ENCODE data around the gene FSTL4.

The FSTL4 gene

DNA sequence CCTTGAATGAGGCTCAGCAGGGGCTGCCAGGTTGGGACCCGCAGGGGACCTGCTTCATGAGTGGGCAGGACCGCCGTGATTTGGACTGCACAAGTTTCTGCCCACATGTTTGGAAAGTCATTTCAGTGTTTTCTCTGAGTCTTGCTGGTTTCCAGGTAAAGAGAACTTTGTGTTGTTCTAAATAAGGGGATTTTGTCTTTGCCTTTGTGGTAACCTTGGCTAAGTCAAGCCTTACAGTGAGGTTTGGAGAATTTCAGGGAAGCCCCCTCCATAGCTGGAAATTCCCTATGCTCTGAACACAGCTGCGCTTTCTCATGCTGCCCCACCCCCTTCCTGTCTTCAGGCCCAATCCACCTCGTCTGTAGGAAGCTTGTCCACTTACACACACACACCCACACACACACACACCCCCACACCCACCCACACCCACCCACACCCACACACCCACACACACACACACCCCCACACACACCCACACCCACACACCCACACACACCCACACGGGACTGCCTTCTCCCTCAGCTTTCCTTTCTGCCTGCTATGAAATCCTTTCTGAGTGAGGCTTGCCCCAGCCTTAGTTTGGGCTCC lies 290.4 kb downstream of the FSTL4 start:
- peaks cover 5% of the 10 kb centered on the region for H3K27me3 Mint-ChIP-seq
- peak overlapping the region; percentile 59 for H3K27ac Mint-ChIP-seq
- ATAC-seq (peak; percentile 76), DNase-seq (peak; percentile 57)
- H3K4me1 Mint-ChIP-seq, result peaks cover 15% of the 10 kb centered on the region
- H3K4me3 Mint-ChIP-seq, result no peak overlapping the region
- H3K9me3 Mint-ChIP-seq, result no peaks in the 10 kb centered on the region
- H3K36me3 Mint-ChIP-seq (ENCODE audit: low read depth), result no peaks in the 10 kb centered on the region

DNA sequence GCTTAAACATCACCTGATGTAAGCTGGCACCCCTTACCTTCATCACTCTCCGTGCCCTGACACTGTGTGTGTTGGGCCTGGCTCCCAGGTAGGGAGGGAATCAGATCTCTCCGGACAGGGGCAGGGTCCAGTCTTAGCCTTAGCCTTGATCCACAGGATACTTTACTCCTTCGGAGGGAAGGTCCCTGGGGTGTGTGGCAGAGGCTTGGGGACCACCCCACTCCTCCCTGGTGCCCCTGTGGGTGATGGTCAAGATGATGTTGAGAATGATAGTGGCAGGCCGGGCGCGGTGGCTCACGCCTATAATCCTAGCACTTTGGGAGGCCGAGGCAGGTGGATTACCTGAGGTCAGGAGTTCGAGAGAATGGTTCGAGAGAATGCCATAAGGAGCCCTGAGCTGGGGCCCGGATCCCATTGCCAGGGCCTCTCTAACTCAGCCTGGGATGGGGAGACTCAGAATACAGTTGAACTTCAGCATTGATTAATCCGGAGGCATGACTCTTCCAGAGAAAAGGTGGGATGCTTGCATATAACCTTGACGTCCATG lies 291.0 kb downstream of the FSTL4 start:
- peak overlapping the region; percentile 59 for H3K27ac Mint-ChIP-seq
- H3K27me3 Mint-ChIP-seq, result peaks cover 5% of the 10 kb centered on the region
- no peaks in the 10 kb centered on the region for H3K9me3 Mint-ChIP-seq
- H3K4me3 Mint-ChIP-seq, result no peak overlapping the region
- no peak for DNase-seq
- no peak for ATAC-seq
- peaks cover 15% of the 10 kb centered on the region for H3K4me1 Mint-ChIP-seq
- H3K36me3 Mint-ChIP-seq (ENCODE audit: low read depth), result no peaks in the 10 kb centered on the region

DNA sequence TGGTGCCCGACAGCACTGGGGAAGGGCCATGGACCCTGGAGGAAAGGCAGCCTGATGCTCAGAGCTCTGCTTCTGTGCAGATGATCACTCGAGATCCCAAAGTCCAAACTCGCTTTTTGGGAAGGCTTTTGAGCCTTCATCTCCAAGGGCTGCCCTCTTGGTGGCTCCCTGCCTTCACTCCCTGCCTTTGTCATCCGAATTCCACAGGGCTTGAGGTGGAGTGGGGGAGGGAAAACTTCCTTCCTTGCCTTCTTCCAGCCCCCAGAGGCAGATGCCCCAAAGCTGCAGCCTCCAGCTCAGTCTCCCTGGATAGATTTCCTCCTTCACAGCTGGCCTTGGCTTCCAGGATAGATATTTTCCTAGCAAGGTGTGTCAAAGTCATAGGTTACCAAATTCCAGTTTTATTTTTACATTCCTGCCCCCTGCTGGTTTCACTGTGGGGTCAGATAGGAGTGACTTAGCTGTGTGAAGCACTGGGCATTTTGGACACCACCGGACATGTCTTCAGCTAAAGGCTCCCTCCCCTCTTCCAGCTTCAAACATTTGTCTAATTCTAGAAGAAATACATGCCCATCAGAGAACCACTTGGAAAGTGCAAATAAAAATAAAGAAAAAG lies 292.3 kb downstream of the FSTL4 start:
- Mint-ChIP-seq H3K4me3 (no peak overlapping the region), H3K9me3 (no peaks in the 10 kb centered on the region), H3K36me3 (ENCODE audit: low read depth) (no peaks in the 10 kb centered on the region), H3K27ac (no peak overlapping the region), H3K27me3 (peaks cover 5% of the 10 kb centered on the region), H3K4me1 (peaks cover 15% of the 10 kb centered on the region)
- ATAC-seq, result no peak
- no peak for DNase-seq

DNA sequence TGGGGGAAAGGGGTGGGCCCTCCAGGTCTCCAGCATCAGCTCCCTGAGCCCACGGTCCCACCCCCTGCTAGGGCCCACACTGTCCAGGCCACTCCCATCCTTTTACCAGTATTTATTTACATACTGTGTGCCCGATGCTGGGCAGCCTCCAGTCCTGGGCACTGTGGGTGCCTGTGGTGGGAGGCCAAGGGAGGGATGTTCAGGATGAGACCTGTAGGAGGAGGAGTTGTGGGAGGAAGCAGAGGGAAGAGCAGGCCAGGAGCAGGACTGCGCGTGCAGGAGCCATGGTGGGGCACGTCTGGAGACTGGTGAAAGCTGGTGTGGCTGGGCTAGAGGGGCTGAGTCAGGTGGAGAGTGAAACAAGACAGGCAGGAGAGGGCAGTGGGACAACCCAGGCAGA lies 293.1 kb downstream of the FSTL4 start:
- Mint-ChIP-seq H3K4me1 (peaks cover 15% of the 10 kb centered on the region), H3K36me3 (ENCODE audit: low read depth) (no peaks in the 10 kb centered on the region), H3K4me3 (no peak overlapping the region), H3K27ac (no peak overlapping the region), H3K27me3 (peaks cover 5% of the 10 kb centered on the region), H3K9me3 (no peaks in the 10 kb centered on the region)
- ATAC-seq, result no peak
- no peak for DNase-seq

DNA sequence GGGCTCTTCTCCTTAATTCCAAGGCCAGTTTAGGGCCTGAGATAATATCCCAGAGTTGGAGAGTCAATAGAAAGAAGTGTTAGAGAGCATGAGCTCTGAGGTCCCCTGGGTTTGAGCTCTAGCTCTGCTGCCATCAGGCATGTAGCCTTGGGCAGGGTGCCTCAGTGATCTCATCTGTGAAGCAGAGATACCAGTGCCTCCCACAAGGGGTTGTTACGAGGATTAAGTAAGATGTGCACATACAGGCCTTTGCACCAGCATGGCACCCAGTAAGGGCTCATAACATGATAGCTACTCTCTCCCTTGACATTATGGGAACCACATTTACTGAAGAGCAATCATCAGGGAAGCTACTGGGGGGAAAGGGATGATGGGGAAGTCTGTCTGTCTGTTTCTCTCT lies 294.8 kb downstream of the FSTL4 start:
- Mint-ChIP-seq H3K27me3 (peaks cover 4% of the 10 kb centered on the region), H3K4me3 (no peak overlapping the region), H3K36me3 (ENCODE audit: low read depth) (no peaks in the 10 kb centered on the region), H3K4me1 (peaks cover 14% of the 10 kb centered on the region), H3K27ac (no peak overlapping the region), H3K9me3 (no peaks in the 10 kb centered on the region)
- no peak for ATAC-seq
- no peak for DNase-seq

DNA sequence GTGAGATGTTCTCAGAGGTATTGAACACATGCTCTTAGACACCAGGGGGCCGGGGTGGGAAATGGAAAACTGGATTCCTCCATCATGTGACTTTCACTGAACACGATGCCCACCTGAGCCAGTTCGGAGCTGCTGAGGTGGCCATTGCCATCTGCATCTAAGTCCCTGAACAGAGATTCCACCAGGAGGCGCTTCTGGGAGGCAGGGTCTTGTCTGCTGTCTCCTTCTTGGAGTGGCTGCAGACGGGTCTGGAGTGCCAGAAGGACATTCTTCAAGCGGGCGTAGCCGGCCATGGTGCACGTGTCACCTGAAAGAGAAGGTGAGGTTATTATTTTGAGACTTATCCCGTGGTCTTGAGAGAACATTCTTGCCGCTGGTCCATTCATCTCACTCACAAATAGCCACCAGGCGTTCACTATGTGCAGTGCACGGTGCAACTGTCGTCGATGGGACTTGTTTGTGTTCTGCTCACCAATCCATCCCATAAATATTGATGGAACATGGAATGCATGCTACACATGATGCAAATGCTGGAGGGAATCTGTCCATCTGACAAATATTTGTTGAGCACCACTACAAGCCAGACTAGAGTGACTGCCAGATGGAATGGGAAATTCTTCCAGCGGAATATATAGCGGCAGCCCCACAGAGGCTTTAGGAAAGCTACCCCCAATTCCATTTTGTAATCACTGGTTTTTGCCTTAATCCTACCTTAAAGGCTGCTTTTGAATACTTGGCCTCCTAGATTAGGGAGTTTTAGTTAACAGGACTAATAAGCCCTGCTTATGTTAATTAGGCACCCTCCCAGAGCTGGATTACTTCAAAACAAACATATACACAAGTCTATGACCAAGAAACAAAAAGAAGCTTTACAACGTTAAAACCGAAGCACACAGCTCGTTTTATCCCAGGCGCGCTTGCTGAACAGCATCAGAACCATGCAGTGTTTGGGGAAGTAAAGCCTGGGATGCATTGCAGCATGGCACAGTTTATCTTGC lies 295.7 kb downstream of the FSTL4 start:
- ATAC-seq, result no peak
- H3K4me1 Mint-ChIP-seq, result peaks cover 6% of the 10 kb centered on the region
- no peaks in the 10 kb centered on the region for H3K36me3 Mint-ChIP-seq (ENCODE audit: low read depth)
- H3K27me3 Mint-ChIP-seq, result peaks cover 4% of the 10 kb centered on the region
- H3K9me3 Mint-ChIP-seq, result no peaks in the 10 kb centered on the region
- no peak overlapping the region for H3K27ac Mint-ChIP-seq
- DNase-seq, result no peak
- no peak overlapping the region for H3K4me3 Mint-ChIP-seq

DNA sequence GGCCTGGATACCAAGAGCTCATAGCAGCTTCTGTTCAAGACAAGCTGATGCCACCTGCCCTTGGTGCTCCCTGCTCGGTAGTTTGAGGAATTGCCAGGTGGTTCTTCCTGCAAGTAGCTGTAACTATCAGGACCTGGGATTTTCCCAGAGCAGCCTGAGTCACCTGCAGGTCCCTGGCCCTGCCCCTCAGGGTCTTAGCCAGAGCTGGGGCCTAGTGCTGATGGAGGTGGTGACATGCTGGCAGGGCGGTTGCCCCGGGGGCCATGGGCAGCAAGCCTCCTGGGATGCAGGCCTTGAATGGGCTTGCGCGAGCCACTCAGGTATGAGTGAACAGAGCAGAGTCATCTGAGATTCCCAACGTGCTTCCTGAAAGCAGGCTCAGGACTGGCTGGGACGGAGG lies 298.3 kb downstream of the FSTL4 start:
- no peak for DNase-seq
- no peak for ATAC-seq
- Mint-ChIP-seq H3K36me3 (ENCODE audit: low read depth) (no peaks in the 10 kb centered on the region), H3K4me3 (no peak overlapping the region), H3K27me3 (peaks cover 2% of the 10 kb centered on the region), H3K27ac (no peak overlapping the region), H3K9me3 (no peaks in the 10 kb centered on the region), H3K4me1 (no peaks in the 10 kb centered on the region)

DNA sequence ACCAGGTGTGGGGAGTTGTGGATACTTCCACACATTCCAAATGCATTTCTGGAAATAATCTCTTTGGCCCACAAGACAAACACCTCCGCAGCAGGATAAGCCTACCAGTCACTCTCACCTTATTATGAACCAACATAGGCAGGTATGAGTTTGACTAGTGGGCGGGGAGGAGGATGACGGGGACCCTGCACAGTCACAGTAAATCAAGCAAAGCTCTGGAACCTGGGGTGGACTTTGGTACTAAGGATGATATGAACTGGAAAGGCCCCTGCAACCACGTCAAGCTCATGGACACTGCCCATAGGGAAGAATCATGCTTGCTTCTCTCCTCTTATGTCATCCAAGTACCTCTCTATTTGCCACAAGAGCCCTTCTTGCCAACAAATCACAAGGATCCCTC lies 301.2 kb downstream of the FSTL4 start:
- no peak for ATAC-seq
- H3K27ac Mint-ChIP-seq, result no peak overlapping the region
- no peak for DNase-seq

DNA sequence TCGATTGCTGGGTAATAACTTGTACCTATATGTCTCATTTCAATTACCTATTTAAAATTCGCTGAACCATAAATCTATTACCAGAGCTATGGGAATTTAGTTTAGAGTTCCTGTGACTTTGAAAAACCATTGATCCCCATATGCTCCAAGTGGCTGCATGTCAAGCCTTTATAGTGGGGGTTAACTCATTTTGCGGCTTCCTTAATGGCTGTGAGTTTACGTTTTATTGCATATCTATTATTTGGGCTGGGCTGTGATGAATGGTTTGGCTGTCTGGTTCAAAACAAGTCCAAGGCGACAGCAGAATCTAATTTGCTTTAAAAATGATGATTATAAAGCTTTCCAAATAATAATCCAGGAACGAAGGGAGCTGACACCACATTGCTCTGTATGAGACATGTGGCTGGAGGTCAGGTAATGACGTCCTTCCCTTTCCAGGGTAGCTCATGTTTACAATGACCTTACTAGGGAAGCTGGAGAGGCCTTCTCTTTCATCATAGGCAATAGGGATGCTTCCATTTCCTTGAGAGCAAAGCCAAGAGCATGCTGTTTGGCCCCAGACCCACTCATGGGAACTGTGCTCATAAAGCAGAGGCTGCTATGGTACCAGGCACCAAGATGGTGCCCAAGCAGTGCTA lies 302.2 kb downstream of the FSTL4 start:
- H3K9me3 Mint-ChIP-seq, result no peaks in the 10 kb centered on the region
- H3K36me3 Mint-ChIP-seq (ENCODE audit: low read depth), result no peaks in the 10 kb centered on the region
- no peak for DNase-seq
- no peak for ATAC-seq
- no peaks in the 10 kb centered on the region for H3K4me1 Mint-ChIP-seq
- peaks cover 6% of the 10 kb centered on the region for H3K27me3 Mint-ChIP-seq
- H3K27ac Mint-ChIP-seq, result no peak overlapping the region
- H3K4me3 Mint-ChIP-seq, result no peak overlapping the region

More for the DNA sequence above, 301.2 kb downstream of the FSTL4 start:
- Mint-ChIP-seq H3K4me1 (no peaks in the 10 kb centered on the region), H3K27me3 (peaks cover 3% of the 10 kb centered on the region), H3K4me3 (no peak overlapping the region), H3K36me3 (ENCODE audit: low read depth) (no peaks in the 10 kb centered on the region), H3K9me3 (no peaks in the 10 kb centered on the region)

DNA sequence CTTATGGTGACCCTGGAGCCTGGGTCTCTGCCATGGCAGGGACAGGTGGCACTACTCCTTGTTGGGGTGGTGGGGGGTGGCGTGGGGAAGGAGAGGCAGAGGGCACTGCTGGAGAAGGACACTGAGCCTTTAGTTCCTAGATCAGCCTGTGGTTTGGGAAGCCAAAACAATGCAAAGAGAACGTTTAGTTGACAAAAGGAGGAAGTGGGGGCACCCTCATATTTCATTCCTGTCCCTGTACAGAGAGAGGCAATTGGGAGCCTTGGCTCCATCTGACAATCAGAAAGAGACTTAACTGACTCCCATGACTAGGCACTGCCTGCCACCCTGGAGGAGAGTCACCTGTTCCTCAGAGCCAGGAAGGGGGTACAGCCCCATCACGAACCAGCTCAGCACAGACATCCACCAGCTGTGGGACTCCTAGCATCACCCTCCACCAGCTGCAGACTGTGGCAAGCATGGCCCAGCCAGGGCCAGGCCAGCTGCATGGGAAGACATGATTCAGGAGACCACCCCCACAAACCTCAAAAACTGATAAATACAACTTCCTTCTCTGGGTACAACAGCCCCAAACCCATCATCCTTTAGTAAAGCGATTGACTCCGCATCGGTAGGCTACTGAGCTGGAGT lies 303.1 kb downstream of the FSTL4 start:
- Mint-ChIP-seq H3K4me3 (no peak overlapping the region), H3K27ac (no peak overlapping the region), H3K9me3 (no peaks in the 10 kb centered on the region), H3K4me1 (no peaks in the 10 kb centered on the region), H3K36me3 (ENCODE audit: low read depth) (no peaks in the 10 kb centered on the region), H3K27me3 (peaks cover 6% of the 10 kb centered on the region)
- DNase-seq (no peak), ATAC-seq (no peak)

DNA sequence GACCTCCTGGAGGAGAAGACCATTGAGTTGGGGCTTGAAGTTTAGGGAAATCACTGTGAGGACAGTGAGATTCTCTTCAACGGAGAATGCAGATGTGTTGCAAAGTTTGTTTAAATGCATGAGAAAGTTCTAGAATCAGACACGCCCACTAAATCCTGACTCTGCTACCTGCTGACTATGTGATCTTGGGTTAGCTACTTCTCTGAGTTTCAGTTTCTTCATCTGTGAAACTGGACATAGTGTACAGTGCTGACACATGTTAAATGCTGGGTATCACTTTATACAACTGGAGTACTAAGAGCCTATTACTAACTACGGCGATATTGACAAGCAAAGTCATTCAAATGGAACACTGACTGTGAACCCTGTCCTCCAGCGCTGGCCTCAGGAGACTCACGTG lies 305.1 kb downstream of the FSTL4 start:
- Mint-ChIP-seq H3K4me1 (no peaks in the 10 kb centered on the region), H3K9me3 (no peaks in the 10 kb centered on the region), H3K36me3 (ENCODE audit: low read depth) (no peaks in the 10 kb centered on the region), H3K27ac (no peak overlapping the region), H3K27me3 (peaks cover 6% of the 10 kb centered on the region), H3K4me3 (no peak overlapping the region)
- DNase-seq (no peak), ATAC-seq (no peak)

DNA sequence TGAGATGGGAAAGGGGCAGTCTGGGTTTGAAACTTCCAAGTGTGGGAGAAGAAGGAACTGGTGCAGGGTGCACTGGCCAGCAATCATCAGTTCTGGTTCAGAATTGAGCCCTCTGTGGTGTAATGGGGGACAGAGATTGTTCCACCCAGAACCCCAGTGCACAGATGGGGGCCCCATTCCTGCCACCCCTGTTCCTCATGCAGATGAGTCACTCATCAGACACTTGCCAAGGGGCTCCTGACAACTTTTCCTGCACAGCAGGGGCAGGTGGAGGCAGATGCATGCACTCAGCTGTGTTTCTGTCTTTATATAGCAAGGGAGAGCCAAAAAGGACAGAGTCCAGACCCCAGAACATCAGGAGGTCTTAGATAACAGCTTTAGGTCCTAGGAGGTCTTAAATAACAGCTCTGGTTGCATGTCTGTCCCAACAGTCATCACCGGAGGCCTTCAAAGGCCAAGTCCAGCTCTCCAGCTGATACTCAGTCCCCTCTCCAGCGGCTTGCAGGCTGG lies 307.6 kb downstream of the FSTL4 start:
- DNase-seq (no peak), ATAC-seq (no peak)
- Mint-ChIP-seq H3K4me3 (no peak overlapping the region), H3K27me3 (peaks cover 6% of the 10 kb centered on the region), H3K36me3 (ENCODE audit: low read depth) (no peaks in the 10 kb centered on the region), H3K27ac (no peak overlapping the region), H3K9me3 (no peaks in the 10 kb centered on the region), H3K4me1 (no peaks in the 10 kb centered on the region)

DNA sequence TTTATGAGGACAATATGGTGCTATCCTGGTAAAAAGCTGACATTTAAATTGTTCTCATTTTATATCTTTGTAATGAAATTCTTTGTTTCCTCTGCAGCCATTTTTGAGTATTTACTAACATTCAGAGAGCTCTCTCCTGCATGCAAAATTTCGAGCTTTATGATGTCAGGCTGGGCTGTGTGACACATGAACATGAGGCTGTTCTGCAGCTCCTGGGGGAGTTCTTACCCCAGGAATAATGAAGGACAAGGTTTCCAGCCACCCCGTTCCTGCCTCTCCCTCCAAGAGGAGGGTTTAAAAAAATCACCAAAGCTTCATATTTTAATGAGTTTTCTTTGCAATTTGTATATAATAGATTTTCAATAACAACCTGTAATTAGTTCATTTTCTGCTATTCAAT lies 308.2 kb downstream of the FSTL4 start:
- DNase-seq (no peak), ATAC-seq (no peak)
- no peak overlapping the region for H3K4me3 Mint-ChIP-seq
- H3K9me3 Mint-ChIP-seq, result no peaks in the 10 kb centered on the region
- H3K4me1 Mint-ChIP-seq, result no peaks in the 10 kb centered on the region
- H3K27ac Mint-ChIP-seq, result no peak overlapping the region
- H3K27me3 Mint-ChIP-seq, result peaks cover 5% of the 10 kb centered on the region
- no peaks in the 10 kb centered on the region for H3K36me3 Mint-ChIP-seq (ENCODE audit: low read depth)

DNA sequence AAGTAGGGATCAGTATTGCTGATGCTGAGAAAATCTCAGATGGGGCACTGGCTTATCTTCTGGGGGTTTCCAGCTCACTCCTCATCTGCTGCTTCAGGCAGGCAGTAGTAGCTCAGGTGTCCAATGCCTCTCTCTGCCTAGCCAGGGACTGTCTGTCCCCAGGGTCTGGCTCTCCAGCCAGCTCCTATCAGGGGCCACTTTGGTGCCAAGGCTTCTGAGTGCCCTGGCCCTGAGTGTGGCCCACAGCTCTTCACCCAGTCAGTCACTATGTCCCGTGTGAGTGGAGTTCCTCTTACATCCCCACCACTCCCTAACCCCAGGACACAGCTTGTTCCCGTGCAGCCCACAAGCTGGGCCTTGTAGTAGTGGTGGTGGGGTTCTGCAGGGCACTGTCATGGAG lies 309.0 kb downstream of the FSTL4 start:
- Mint-ChIP-seq H3K27me3 (peaks cover 3% of the 10 kb centered on the region), H3K27ac (no peak overlapping the region)

More for the DNA sequence above, 309.0 kb downstream of the FSTL4 start:
- no peak for ATAC-seq
- no peaks in the 10 kb centered on the region for H3K9me3 Mint-ChIP-seq
- no peaks in the 10 kb centered on the region for H3K36me3 Mint-ChIP-seq (ENCODE audit: low read depth)
- DNase-seq, result no peak
- H3K4me1 Mint-ChIP-seq, result peaks cover 5% of the 10 kb centered on the region
- H3K4me3 Mint-ChIP-seq, result no peak overlapping the region
